ENCODE results near the gene FARP1.

DNA sequence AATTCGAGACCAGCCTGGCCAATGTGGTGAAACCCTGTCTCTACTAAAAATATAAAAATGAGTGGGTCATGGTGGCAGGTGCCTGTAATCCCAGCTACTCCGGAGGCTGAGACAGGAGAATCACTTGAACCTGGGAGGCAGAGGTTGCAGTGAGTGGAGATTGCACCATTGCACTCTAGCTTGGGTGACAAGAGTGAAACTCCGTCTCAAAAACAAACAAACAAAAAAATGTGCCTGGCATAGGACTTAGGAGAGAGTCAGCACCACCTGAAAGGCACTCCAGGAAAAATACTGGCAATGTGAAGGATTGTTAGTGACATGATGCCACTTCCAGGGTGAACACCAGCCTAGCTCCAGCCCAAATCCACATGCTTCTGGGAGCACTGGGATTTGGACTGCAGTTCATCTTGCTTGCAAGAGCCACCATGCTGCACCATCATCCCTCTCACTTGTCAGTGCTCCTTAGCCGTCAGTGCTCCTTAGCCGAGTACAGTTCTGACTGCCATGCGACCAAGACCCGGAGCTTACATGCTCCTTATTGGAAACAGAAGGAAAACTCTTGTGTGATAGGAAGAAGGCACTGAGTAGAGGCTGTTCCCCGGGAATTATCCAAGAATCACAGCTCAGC, 179.3 kb downstream of the FARP1 start:
- TF ChIP-seq, protein P1, sequence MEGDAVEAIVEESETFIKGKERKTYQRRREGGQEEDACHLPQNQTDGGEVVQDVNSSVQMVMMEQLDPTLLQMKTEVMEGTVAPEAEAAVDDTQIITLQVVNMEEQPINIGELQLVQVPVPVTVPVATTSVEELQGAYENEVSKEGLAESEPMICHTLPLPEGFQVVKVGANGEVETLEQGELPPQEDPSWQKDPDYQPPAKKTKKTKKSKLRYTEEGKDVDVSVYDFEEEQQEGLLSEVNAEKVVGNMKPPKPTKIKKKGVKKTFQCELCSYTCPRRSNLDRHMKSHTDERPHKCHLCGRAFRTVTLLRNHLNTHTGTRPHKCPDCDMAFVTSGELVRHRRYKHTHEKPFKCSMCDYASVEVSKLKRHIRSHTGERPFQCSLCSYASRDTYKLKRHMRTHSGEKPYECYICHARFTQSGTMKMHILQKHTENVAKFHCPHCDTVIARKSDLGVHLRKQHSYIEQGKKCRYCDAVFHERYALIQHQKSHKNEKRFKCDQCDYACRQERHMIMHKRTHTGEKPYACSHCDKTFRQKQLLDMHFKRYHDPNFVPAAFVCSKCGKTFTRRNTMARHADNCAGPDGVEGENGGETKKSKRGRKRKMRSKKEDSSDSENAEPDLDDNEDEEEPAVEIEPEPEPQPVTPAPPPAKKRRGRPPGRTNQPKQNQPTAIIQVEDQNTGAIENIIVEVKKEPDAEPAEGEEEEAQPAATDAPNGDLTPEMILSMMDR (IDR thresholded peaks at IDR 0.05): no peak
- TF ChIP-seq POLR2AphosphoS5 (IDR thresholded peaks at IDR 0.05; ENCODE audit: insufficient read depth in 1 of 2, low read depth in 1 of 2) (no peak), POLR2A (IDR thresholded peaks at IDR 0.05) (no peak)
